T-helper 2 cell treated with Interferon-gamma antibody and Interleukin-4, amounts not matched to agents 5 μg/mL and 100 μg/mL, for 36 hours (primary cell): ENCODE measurements around the gene PRPF40B.
A peak's percentile ranks its signal among the peaks of the same experiment; 100 is the strongest.

Source experiments
- DNase-seq: peaks from one replicate; pipeline ENCODE4 v3.0.0; 2021; ENCODE audit warnings: low spot score
- H3K27ac Mint-ChIP-seq: one replicate; pipeline ENCODE4 v1.8.0; 2021; ENCODE audit warnings: mild to moderate bottlenecking, mixed read lengths
- H3K27me3 Mint-ChIP-seq: one replicate; pipeline ENCODE4 v1.8.0; 2021; ENCODE audit warnings: low read depth, mixed read lengths
- H3K36me3 Mint-ChIP-seq: one replicate; pipeline ENCODE4 v1.8.0; 2021; ENCODE audit warnings: low read depth, mixed read lengths
- H3K4me1 Mint-ChIP-seq: one replicate; pipeline ENCODE4 v1.8.0; 2021; ENCODE audit warnings: low read depth, mixed read lengths
- H3K4me3 Mint-ChIP-seq: one replicate; pipeline ENCODE4 v1.8.0; 2022; ENCODE audit warnings: mild to moderate bottlenecking, moderate library complexity, mixed read lengths
- H3K9me3 Mint-ChIP-seq: one replicate; pipeline ENCODE4 v1.8.0; 2021; ENCODE audit warnings: mixed read lengths

Gene PRPF40B

GRCh38 chr12:49621651-49622500, 1.5 kb upstream of the PRPF40B start:
- Mint-ChIP-seq H3K9me3 (no peaks in the 10 kb centered on the region), H3K4me3 (peak overlapping the region; percentile 81), H3K4me1 (peaks cover 26% of the 10 kb centered on the region), H3K36me3 (no peaks in the 10 kb centered on the region), H3K27ac (peak overlapping the region; percentile 84), H3K27me3 (peaks cover 37% of the 10 kb centered on the region)
- DNase-seq: no peak

- peak; percentile 63 for DNase-seq
- Mint-ChIP-seq H3K9me3 (no peaks in the 10 kb centered on the region), H3K4me3 (peak overlapping the region; percentile 81), H3K4me1 (peaks cover 26% of the 10 kb centered on the region), H3K27me3 (peaks cover 34% of the 10 kb centered on the region), H3K36me3 (no peaks in the 10 kb centered on the region), H3K27ac (peak overlapping the region; percentile 84)
These were observed 740 bp upstream of the PRPF40B start for GRCh38 chr12:49622501-49623141.

GRCh38 chr12:49624921-49625577, 1.7 kb downstream of the PRPF40B start:
- peaks cover 26% of the 10 kb centered on the region for H3K4me1 Mint-ChIP-seq
- no peak for DNase-seq
- peaks cover 18% of the 10 kb centered on the region for H3K27me3 Mint-ChIP-seq
- no peaks in the 10 kb centered on the region for H3K36me3 Mint-ChIP-seq
- H3K27ac Mint-ChIP-seq: no peak overlapping the region
- H3K9me3 Mint-ChIP-seq: no peaks in the 10 kb centered on the region
- peak overlapping the region; percentile 61 for H3K4me3 Mint-ChIP-seq

- DNase-seq: peak; percentile 19
- Mint-ChIP-seq H3K9me3 (no peaks in the 10 kb centered on the region), H3K27ac (no peak overlapping the region), H3K4me1 (peaks cover 23% of the 10 kb centered on the region), H3K27me3 (peaks cover 6% of the 10 kb centered on the region), H3K36me3 (no peaks in the 10 kb centered on the region), H3K4me3 (no peak overlapping the region)
These were observed 2.9 kb downstream of the PRPF40B start for GRCh38 chr12:49626169-49626835.

GRCh38 chr12:49626836-49627235, 3.5 kb downstream of the PRPF40B start:
- Mint-ChIP-seq H3K4me1 (peaks cover 19% of the 10 kb centered on the region), H3K27ac (no peak overlapping the region), H3K36me3 (no peaks in the 10 kb centered on the region), H3K4me3 (no peak overlapping the region), H3K27me3 (peaks cover 5% of the 10 kb centered on the region), H3K9me3 (no peaks in the 10 kb centered on the region)
- no peak for DNase-seq

- H3K36me3 Mint-ChIP-seq: no peaks in the 10 kb centered on the region
- peaks cover 5% of the 10 kb centered on the region for H3K27me3 Mint-ChIP-seq
- H3K4me1 Mint-ChIP-seq: peaks cover 12% of the 10 kb centered on the region
- no peak for DNase-seq
- no peak overlapping the region for H3K27ac Mint-ChIP-seq
- H3K9me3 Mint-ChIP-seq: no peaks in the 10 kb centered on the region
- H3K4me3 Mint-ChIP-seq: no peak overlapping the region
These were observed 4.5 kb downstream of the PRPF40B start for GRCh38 chr12:49627752-49628360.

- Mint-ChIP-seq H3K9me3 (no peaks in the 10 kb centered on the region), H3K4me3 (no peak overlapping the region), H3K27ac (no peak overlapping the region), H3K4me1 (peaks cover 1% of the 10 kb centered on the region), H3K36me3 (no peaks in the 10 kb centered on the region), H3K27me3 (peaks cover 5% of the 10 kb centered on the region)
- no peak for DNase-seq
These were observed 8.1 kb downstream of the PRPF40B start for GRCh38 chr12:49631336-49631907.

- DNase-seq: no peak
- Mint-ChIP-seq H3K4me1 (peaks cover 8% of the 10 kb centered on the region), H3K36me3 (no peaks in the 10 kb centered on the region), H3K4me3 (no peak overlapping the region), H3K9me3 (no peaks in the 10 kb centered on the region), H3K27ac (no peak overlapping the region), H3K27me3 (peaks cover 5% of the 10 kb centered on the region)
These were observed 9.0 kb downstream of the PRPF40B start for GRCh38 chr12:49632401-49632800.

- H3K27me3 Mint-ChIP-seq: peaks cover 5% of the 10 kb centered on the region
- H3K4me1 Mint-ChIP-seq: peaks cover 8% of the 10 kb centered on the region
- no peaks in the 10 kb centered on the region for H3K9me3 Mint-ChIP-seq
- H3K36me3 Mint-ChIP-seq: peaks cover 1% of the 10 kb centered on the region
- H3K4me3 Mint-ChIP-seq: no peak overlapping the region
- no peak overlapping the region for H3K27ac Mint-ChIP-seq
- no peak for DNase-seq
These were observed 9.8 kb downstream of the PRPF40B start for GRCh38 chr12:49632986-49633702.

GRCh38 chr12:49633703-49634345, 10.5 kb downstream of the PRPF40B start:
- Mint-ChIP-seq H3K27ac (no peak overlapping the region), H3K9me3 (no peaks in the 10 kb centered on the region), H3K4me1 (peaks cover 8% of the 10 kb centered on the region), H3K27me3 (peaks cover 5% of the 10 kb centered on the region), H3K4me3 (no peak overlapping the region), H3K36me3 (peaks cover 1% of the 10 kb centered on the region)
- no peak for DNase-seq

GRCh38 chr12:49635036-49635435, 11.7 kb downstream of the PRPF40B start:
- H3K27ac Mint-ChIP-seq: no peak overlapping the region
- no peaks in the 10 kb centered on the region for H3K27me3 Mint-ChIP-seq
- peaks cover 9% of the 10 kb centered on the region for H3K4me1 Mint-ChIP-seq
- no peak overlapping the region for H3K4me3 Mint-ChIP-seq
- peaks cover 1% of the 10 kb centered on the region for H3K36me3 Mint-ChIP-seq
- no peak for DNase-seq
- H3K9me3 Mint-ChIP-seq: no peaks in the 10 kb centered on the region

- Mint-ChIP-seq H3K27me3 (no peaks in the 10 kb centered on the region), H3K4me3 (no peak overlapping the region), H3K27ac (no peak overlapping the region), H3K36me3 (peaks cover 1% of the 10 kb centered on the region), H3K4me1 (peaks cover 9% of the 10 kb centered on the region), H3K9me3 (no peaks in the 10 kb centered on the region)
- no peak for DNase-seq
These were observed 12.3 kb downstream of the PRPF40B start for GRCh38 chr12:49635656-49636055.
